CD4-positive, alpha-beta memory T cell (primary cell): ENCODE data around the gene ALG12. TPM values are rescaled to one million over a fixed set of nuclear protein-coding genes. Genes with fewer than 3 reads are reported as not detected.

Experiments used
- CTCF ChIA-PET: fragments of 350-600 bp; sonication (Branson Sonifier 250); formaldehyde crosslinking; loops from one replicate; lab custom pipeline; 2021; ENCODE audit warnings: inconsistent platforms; ENCODE audit not compliant: partially characterized antibody; lab: Charles Lee
- POLR2A ChIA-PET: fragments of 350-600 bp; sonication (Branson Sonifier 250); formaldehyde crosslinking; loops from one replicate; lab custom pipeline; 2021; ENCODE audit not compliant: partially characterized antibody; lab: Charles Lee
- DNase-seq, 5 donors: peaks; one replicate each; pipeline versions ENCODE4 v3.0.0 to v3.0.0-alpha.2; 2020 to 2022; ENCODE audit warnings: mixed read lengths in 1 of 5
- H3K27ac ChIP-seq: one replicate; pipeline ENCODE4 v1.7.0; 2013; ENCODE audit warnings: low read depth, low read length
- H3K27me3 ChIP-seq: 2 replicates; pipeline ENCODE4 v1.7.0; 2013; ENCODE audit warnings: mild to moderate bottlenecking, low read length, moderate library complexity; ENCODE audit not compliant: insufficient read depth
- H3K36me3 ChIP-seq: 2 replicates; pipeline ENCODE4 v1.7.0; 2013; ENCODE audit warnings: mild to moderate bottlenecking, low read length, moderate library complexity; ENCODE audit not compliant: insufficient read depth
- H3K4me1 ChIP-seq: 2 replicates; pipeline ENCODE4 v1.7.0; 2013; ENCODE audit warnings: mild to moderate bottlenecking, low read length, moderate library complexity; ENCODE audit not compliant: insufficient read depth
- H3K4me3 ChIP-seq, 2 donors: one replicate each; pipeline ENCODE4 v1.7.0; 2013; ENCODE audit warnings: low read length in 2 of 2, mild to moderate bottlenecking in 1 of 2
- H3K9me3 ChIP-seq, 2 donors: one replicate each; pipeline ENCODE4 v1.7.0; 2013; ENCODE audit warnings: low read length in 2 of 2, control low read depth in 1 of 2; ENCODE audit not compliant: control insufficient read depth in 1 of 2
- H3K27ac Mint-ChIP-seq, 7 donors: one replicate each; pipeline ENCODE4 v1.8.0; 2020 to 2021; ENCODE audit warnings: mixed read lengths in 7 of 7, mild to moderate bottlenecking in 6 of 7, inconsistent platforms in 3 of 7, moderate library complexity in 3 of 7
- H3K27me3 Mint-ChIP-seq, 2 donors: one replicate each; pipeline ENCODE4 v1.8.0; 2020 to 2021; ENCODE audit warnings: mixed read lengths in 2 of 2
- H3K36me3 Mint-ChIP-seq, 2 donors: one replicate each; pipeline ENCODE4 v1.8.0; 2020 to 2021; ENCODE audit warnings: mixed read lengths in 2 of 2, inconsistent platforms in 1 of 2, mild to moderate bottlenecking in 1 of 2
- H3K4me1 Mint-ChIP-seq, 4 donors: one replicate each; pipeline ENCODE4 v1.8.0; 2020 to 2021; ENCODE audit warnings: mixed read lengths in 4 of 4, mild to moderate bottlenecking in 1 of 4
- H3K4me3 Mint-ChIP-seq, 8 donors: one replicate each; pipeline ENCODE4 v1.8.0; 2020 to 2021; ENCODE audit warnings: mixed read lengths in 8 of 8, mild to moderate bottlenecking in 7 of 8, moderate library complexity in 6 of 8, inconsistent platforms in 3 of 8
- H3K9me3 Mint-ChIP-seq, 8 donors: one replicate each; pipeline ENCODE4 v1.8.0; 2020 to 2021; ENCODE audit warnings: mixed read lengths in 8 of 8, mild to moderate bottlenecking in 5 of 8, inconsistent platforms in 3 of 8, moderate library complexity in 1 of 8
- intact Hi-C: fragments of 100-400 bp; cut with micrococcal nuclease; formaldehyde crosslinking; loops from one replicate; pipeline ENCODE4 v1.15.1; 2023
- polyA plus RNA-seq, 2 donors: library from polyadenylated mRNA; unstranded; fragments of 300-500 nt; fragmentation: Illumina TruSeq; gene quantifications; one replicate each; pipeline ENCODE4 v1.2.3, GENCODE V29; 2021
- total RNA-seq, 2 experiments: library from RNA; stranded (reverse); gene quantifications; one replicate each; pipeline ENCODE4 v1.2.3, GENCODE V29; 2021

ALG12 gene
- total and polyA plus RNA-seq, 4 experiments from 2014 or later, result 16.9 to 27.2 (median 19.3) TPM

- H3K4me3 Mint-ChIP-seq, result peak overlapping the region in 1 of 8 donors; percentile 43
Measured at GRCh38 chr22:49928555-49929210, 10.4 kb upstream of the ALG12 start.

GRCh38 chr22:49928185-49928495, 9.9 kb upstream of the ALG12 start:
- peaks cover 25 to 60% (median 43%) of the 10 kb centered on the region in 4 donors for H3K4me1 Mint-ChIP-seq
- H3K27ac Mint-ChIP-seq, result peak overlapping the region in 2 of 7 donors; percentile 13 to 60
- peaks cover 43% of the 10 kb centered on the region for H3K4me1 ChIP-seq
- H3K36me3 Mint-ChIP-seq, result peaks cover 0 to 9% of the 10 kb centered on the region in 2 donors
- intact Hi-C loops, result no loop called here
- ChIA-PET CTCF (interaction anchor here (1.5 to 4.0 kb wide), 2 partner anchors 102 to 103 kb away, joined by 4 to 24 read pairs; no protein-coding TSS in a partner anchor), POLR2A (interaction anchor here (1.3 kb wide), 1 partner anchor 160 kb away, joined by 3 read pairs; no protein-coding TSS in a partner anchor)
- H3K4me3 ChIP-seq, result no peak overlapping the region
- no peaks in the 10 kb centered on the region for H3K9me3 ChIP-seq
- no peak overlapping the region for H3K27ac ChIP-seq
- H3K9me3 Mint-ChIP-seq, result no peaks in the 10 kb centered on the region
- H3K27me3 Mint-ChIP-seq, result no peaks in the 10 kb centered on the region
- H3K27me3 ChIP-seq, result no peaks in the 10 kb centered on the region
- peak overlapping the region in 1 of 8 donors; percentile 43 for H3K4me3 Mint-ChIP-seq
- no peak for DNase-seq
- H3K36me3 ChIP-seq, result no peaks in the 10 kb centered on the region

More at GRCh38 chr22:49928555-49929210, 10.4 kb upstream of the ALG12 start:
- Histone ChIP-seq H3K4me1 (peaks cover 49% of the 10 kb centered on the region), H3K9me3 (no peaks in the 10 kb centered on the region), H3K4me3 (no peak overlapping the region), H3K27ac (no peak overlapping the region), H3K27me3 (no peaks in the 10 kb centered on the region), H3K36me3 (no peaks in the 10 kb centered on the region)
- intact Hi-C loops, result loop anchor here (1.0 kb wide), 2 partner anchors 65 to 281 kb away; no protein-coding TSS in a partner anchor
- DNase-seq, result no peak
- POLR2A ChIA-PET, result interaction anchor here (1.3 kb wide), 1 partner anchor 161 kb away, joined by 3 read pairs; no protein-coding TSS in a partner anchor
- Mint-ChIP-seq H3K4me1 (peaks cover 27 to 61% (median 43%) of the 10 kb centered on the region in 4 donors), H3K27me3 (no peaks in the 10 kb centered on the region), H3K36me3 (peaks cover 0 to 9% of the 10 kb centered on the region in 2 donors), H3K9me3 (no peaks in the 10 kb centered on the region), H3K27ac (peak overlapping the region in 1 of 7 donors; percentile 60)
- CTCF ChIA-PET, result interaction anchor here (1.5 to 4.0 kb wide), 2 partner anchors 101 to 103 kb away, joined by 4 to 24 read pairs; no protein-coding TSS in a partner anchor

GRCh38 chr22:49927483-49928184, 9.4 kb upstream of the ALG12 start:
- H3K4me3 ChIP-seq, result no peak overlapping the region
- ChIA-PET POLR2A (interaction anchor here (0.9 to 1.3 kb wide), 3 partner anchors 89 to 160 kb away, joined by 3 read pairs; no protein-coding TSS in a partner anchor), CTCF (interaction anchor here (1.1 to 4.0 kb wide), 4 partner anchors 100 to 160 kb away, joined by 3 to 24 read pairs (median 4); no protein-coding TSS in a partner anchor)
- no peak for DNase-seq
- peaks cover 21 to 55% (median 39%) of the 10 kb centered on the region in 4 donors for H3K4me1 Mint-ChIP-seq
- no peaks in the 10 kb centered on the region for H3K27me3 Mint-ChIP-seq
- H3K9me3 Mint-ChIP-seq, result no peaks in the 10 kb centered on the region
- H3K27ac ChIP-seq, result no peak overlapping the region
- peak overlapping the region in 5 of 8 donors; percentile 31 to 59 (median 46) for H3K4me3 Mint-ChIP-seq
- H3K36me3 Mint-ChIP-seq, result peaks cover 0 to 9% of the 10 kb centered on the region in 2 donors
- peaks cover 39% of the 10 kb centered on the region for H3K4me1 ChIP-seq
- H3K27me3 ChIP-seq, result no peaks in the 10 kb centered on the region
- intact Hi-C loops, result no loop called here
- no peaks in the 10 kb centered on the region for H3K36me3 ChIP-seq
- peak overlapping the region; percentile 76 to 92 (median 89) for H3K27ac Mint-ChIP-seq
- H3K9me3 ChIP-seq, result no peaks in the 10 kb centered on the region

GRCh38 chr22:49926916-49927315, 8.7 kb upstream of the ALG12 start:
- H3K27me3 Mint-ChIP-seq, result no peaks in the 10 kb centered on the region
- H3K36me3 ChIP-seq, result no peaks in the 10 kb centered on the region
- H3K4me1 Mint-ChIP-seq, result peaks cover 21 to 57% (median 39%) of the 10 kb centered on the region in 4 donors
- no peak overlapping the region for H3K4me3 ChIP-seq
- H3K9me3 Mint-ChIP-seq, result no peaks in the 10 kb centered on the region
- intact Hi-C loops, result no loop called here
- peak overlapping the region; percentile 76 to 92 (median 89) for H3K27ac Mint-ChIP-seq
- H3K27me3 ChIP-seq, result no peaks in the 10 kb centered on the region
- POLR2A ChIA-PET, result interaction anchor here (0.9 to 1.9 kb wide), 3 partner anchors 88 to 117 kb away, joined by 3 to 10 read pairs (median 3); no protein-coding TSS in a partner anchor
- no peak overlapping the region for H3K27ac ChIP-seq
- peaks cover 0 to 9% of the 10 kb centered on the region in 2 donors for H3K36me3 Mint-ChIP-seq
- no peaks in the 10 kb centered on the region for H3K9me3 ChIP-seq
- CTCF ChIA-PET, result interaction anchor here (1.1 to 4.0 kb wide), 4 partner anchors 56 to 159 kb away, joined by 3 to 24 read pairs (median 4); no protein-coding TSS in a partner anchor
- DNase-seq, result no peak
- peaks cover 39% of the 10 kb centered on the region for H3K4me1 ChIP-seq
- peak overlapping the region in 3 of 8 donors; percentile 43 to 59 (median 50) for H3K4me3 Mint-ChIP-seq

GRCh38 chr22:49925525-49926128, 7.4 kb upstream of the ALG12 start:
- Histone ChIP-seq H3K4me1 (peaks cover 27% of the 10 kb centered on the region), H3K4me3 (peak overlapping the region; percentile 26 to 48), H3K27me3 (no peaks in the 10 kb centered on the region), H3K27ac (peak overlapping the region; percentile 91), H3K9me3 (no peaks in the 10 kb centered on the region), H3K36me3 (peaks cover 4% of the 10 kb centered on the region)
- Mint-ChIP-seq H3K4me3 (peak overlapping the region; percentile 75 to 88 (median 84)), H3K27ac (peak overlapping the region; percentile 94 to 100 (median 95)), H3K9me3 (no peaks in the 10 kb centered on the region), H3K4me1 (peaks cover 16 to 48% (median 32%) of the 10 kb centered on the region in 4 donors), H3K27me3 (no peaks in the 10 kb centered on the region), H3K36me3 (peaks cover 0 to 10% of the 10 kb centered on the region in 2 donors)
- intact Hi-C loops, result loop anchor here (1.0 kb wide), 1 partner anchor 158 kb away; no protein-coding TSS in a partner anchor
- CTCF ChIA-PET, result interaction anchor here (1.0 to 4.0 kb wide), 4 partner anchors 57 to 158 kb away, joined by 3 to 24 read pairs (median 10); no protein-coding TSS in a partner anchor
- DNase-seq, result peak; percentile 82 to 94 (median 84)
- POLR2A ChIA-PET, result interaction anchor here (0.6 to 1.9 kb wide), 14 partner anchors 9 to 600 kb away, joined by 3 to 13 read pairs (median 4); partner anchors contain the start of gene PIM3

GRCh38 chr22:49924113-49924833, 6.0 kb upstream of the ALG12 start:
- Mint-ChIP-seq H3K27me3 (no peaks in the 10 kb centered on the region), H3K9me3 (no peaks in the 10 kb centered on the region), H3K36me3 (peaks cover 0 to 18% of the 10 kb centered on the region in 2 donors), H3K27ac (peak overlapping the region in 6 of 7 donors; percentile 43 to 95 (median 78)), H3K4me3 (peak overlapping the region in 1 of 8 donors; percentile 41), H3K4me1 (peaks cover 22 to 54% (median 37%) of the 10 kb centered on the region in 4 donors)
- intact Hi-C loops, result no loop called here
- H3K27me3 ChIP-seq, result no peaks in the 10 kb centered on the region
- CTCF ChIA-PET, result interaction anchor here (0.7 to 1.1 kb wide), 2 partner anchors 70 to 169 kb away, joined by 3 read pairs; no protein-coding TSS in a partner anchor
- peaks cover 25% of the 10 kb centered on the region for H3K4me1 ChIP-seq
- peaks cover 12% of the 10 kb centered on the region for H3K36me3 ChIP-seq
- POLR2A ChIA-PET, result no interaction called here
- no peaks in the 10 kb centered on the region for H3K9me3 ChIP-seq
- H3K27ac ChIP-seq, result peak overlapping the region; percentile 35
- no peak overlapping the region for H3K4me3 ChIP-seq
- no peak for DNase-seq
